ENCODE measurements around the gene MAP2K2.

Gene MAP2K2

GRCh38 chr19:4136680-4137088, 12.8 kb upstream of the MAP2K2 start:
- no peak for TF ChIP-seq REST (IDR thresholded peaks at IDR 0.05; ENCODE audit: insufficient read depth in 1 of 2, low read depth in 2 of 2, low read length in 2 of 2)
- no peak for TF ChIP-seq POLR2AphosphoS5 (IDR thresholded peaks at IDR 0.05; ENCODE audit: low read depth, low read length)
- no peak for TF ChIP-seq SIN3A (IDR thresholded peaks at IDR 0.05; ENCODE audit: borderline replicate concordance, insufficient read depth, low read length)
- no peak for TF ChIP-seq FOXP2 (optimal IDR thresholded peaks at IDR 0.05; ENCODE audit: borderline replicate concordance, extremely low read depth, extremely low read length, insufficient read depth)
- TF ChIP-seq TAF1 (IDR thresholded peaks at IDR 0.05; ENCODE audit: borderline replicate concordance, insufficient read depth, low read length) = no peak

GRCh38 chr19:4134351-4134750, 10.4 kb upstream of the MAP2K2 start:
- TF ChIP-seq SIN3A (IDR thresholded peaks at IDR 0.05; ENCODE audit: borderline replicate concordance, insufficient read depth, low read length) (no peak), POLR2AphosphoS5 (IDR thresholded peaks at IDR 0.05; ENCODE audit: low read depth, low read length) (no peak), REST (IDR thresholded peaks at IDR 0.05; ENCODE audit: insufficient read depth in 1 of 2, low read depth in 2 of 2, low read length in 2 of 2) (no peak), TAF1 (IDR thresholded peaks at IDR 0.05; ENCODE audit: borderline replicate concordance, insufficient read depth, low read length) (no peak), FOXP2 (optimal IDR thresholded peaks at IDR 0.05; ENCODE audit: borderline replicate concordance, extremely low read depth, extremely low read length, insufficient read depth) (no peak)

GRCh38 chr19:4130744-4131438, 7.0 kb upstream of the MAP2K2 start:
- no peak for TF ChIP-seq FOXP2 (optimal IDR thresholded peaks at IDR 0.05; ENCODE audit: borderline replicate concordance, extremely low read depth, extremely low read length, insufficient read depth)

GRCh38 chr19:4124638-4125037, 716 bp upstream of the MAP2K2 start:
- TF ChIP-seq FOXP2 (optimal IDR thresholded peaks at IDR 0.05; ENCODE audit: borderline replicate concordance, extremely low read depth, extremely low read length, insufficient read depth) (no peak), POLR2AphosphoS5 (IDR thresholded peaks at IDR 0.05; ENCODE audit: low read depth, low read length) (no peak), REST (IDR thresholded peaks at IDR 0.05; ENCODE audit: insufficient read depth in 1 of 2, low read depth in 2 of 2, low read length in 2 of 2) (no peak), SIN3A (IDR thresholded peaks at IDR 0.05; ENCODE audit: borderline replicate concordance, insufficient read depth, low read length) (no peak), TAF1 (IDR thresholded peaks at IDR 0.05; ENCODE audit: borderline replicate concordance, insufficient read depth, low read length) (no peak)

- TF ChIP-seq FOXP2 (optimal IDR thresholded peaks at IDR 0.05; ENCODE audit: borderline replicate concordance, extremely low read depth, extremely low read length, insufficient read depth) = no peak
These were observed 1.4 kb downstream of the MAP2K2 start for GRCh38 chr19:4122480-4122879.

- TF ChIP-seq REST (IDR thresholded peaks at IDR 0.05; ENCODE audit: insufficient read depth in 1 of 2, low read depth in 2 of 2, low read length in 2 of 2) (no peak), SIN3A (IDR thresholded peaks at IDR 0.05; ENCODE audit: borderline replicate concordance, insufficient read depth, low read length) (no peak), TAF1 (IDR thresholded peaks at IDR 0.05; ENCODE audit: borderline replicate concordance, insufficient read depth, low read length) (no peak), FOXP2 (optimal IDR thresholded peaks at IDR 0.05; ENCODE audit: borderline replicate concordance, extremely low read depth, extremely low read length, insufficient read depth) (no peak), POLR2AphosphoS5 (IDR thresholded peaks at IDR 0.05; ENCODE audit: low read depth, low read length) (no peak)
These were observed 2.1 kb downstream of the MAP2K2 start for GRCh38 chr19:4121815-4122214.
